Measurements from ENCODE around the gene SLC2A11. TPM values are rescaled to one million over a fixed set of nuclear protein-coding genes. Genes with fewer than 3 reads are reported as not detected.

Gene SLC2A11
- total and polyA plus RNA-seq, 7 donors, result 3.7 to 12.7 (median 4.9) TPM

- H3K36me3 ChIP-seq (ENCODE audit: insufficient read depth in 1 of 2, low read depth in 1 of 2), result no peaks in the 10 kb centered on the region
- H3K27me3 ChIP-seq (ENCODE audit: insufficient read depth in 3 of 3, low read length in 2 of 3), result no peaks in the 10 kb centered on the region
- no peak overlapping the region for H3K4me3 ChIP-seq
- TF ChIP-seq CTCF (IDR thresholded peaks at IDR 0.05), result no peak
- peak overlapping the region; percentile 77 for H3K27ac ChIP-seq
- peak in 1 of 2 donors; percentile 51 for DNase-seq
- H3K9me3 ChIP-seq, result no peaks in the 10 kb centered on the region
- no peak for ATAC-seq
- peaks cover 40% of the 10 kb centered on the region for H3K4me1 ChIP-seq
- intact Hi-C loops (cut with DNase I), result loop anchor here (5.0 kb wide), 5 partner anchors 60 to 305 kb away; partner anchors contain the start of genes CHCHD10 (in 1 of the 2) and SMARCB1 (in 1 of the 2)
- WGBS, 3 donors, result 81 to 88% (median 83%) methylated on average over 18 of the region's 18 CpGs
Observed at GRCh38 chr22:23847310-23847920, 10.3 kb upstream of the SLC2A11 start.

- TF ChIP-seq CTCF (IDR thresholded peaks at IDR 0.05), result no peak
- Histone ChIP-seq H3K4me1 (peaks cover 40% of the 10 kb centered on the region), H3K9me3 (no peaks in the 10 kb centered on the region), H3K27me3 (ENCODE audit: insufficient read depth in 3 of 3, low read length in 2 of 3) (no peaks in the 10 kb centered on the region), H3K27ac (no peak overlapping the region), H3K4me3 (no peak overlapping the region), H3K36me3 (ENCODE audit: insufficient read depth in 1 of 2, low read depth in 1 of 2) (no peaks in the 10 kb centered on the region)
- 86 to 88% (median 87%) methylated on average over 24 of the region's 24 CpGs for WGBS, 3 donors
- ATAC-seq (no peak), DNase-seq (peak in 1 of 2 donors; percentile 43)
- intact Hi-C loops (cut with DNase I), result loop anchor here (1.0 to 5.0 kb wide), 6 partner anchors 61 to 306 kb away; partner anchors contain the start of genes CHCHD10 (in 1 of the 2) and SMARCB1 (in 1 of the 2)
Observed at GRCh38 chr22:23847991-23848864, 9.4 kb upstream of the SLC2A11 start.

- 20 to 30% (median 23%) methylated on average over 42 to 62 of the region's 62 CpGs for WGBS, 3 donors
- intact Hi-C loops (cut with DNase I), result loop anchor here (5.0 kb wide), 5 partner anchors 62 to 307 kb away; partner anchors contain the start of genes CHCHD10 (in 1 of the 2) and SMARCB1 (in 1 of the 2)
- H3K4me1 ChIP-seq, result peaks cover 35% of the 10 kb centered on the region
- peak; percentile 97 for TF ChIP-seq CTCF (IDR thresholded peaks at IDR 0.05)
- no peaks in the 10 kb centered on the region for H3K36me3 ChIP-seq (ENCODE audit: insufficient read depth in 1 of 2, low read depth in 1 of 2)
- peak; percentile 63 to 84 (median 68) for ATAC-seq
- no peaks in the 10 kb centered on the region for H3K27me3 ChIP-seq (ENCODE audit: insufficient read depth in 3 of 3, low read length in 2 of 3)
- peak overlapping the region; percentile 46 for H3K4me3 ChIP-seq
- no peaks in the 10 kb centered on the region for H3K9me3 ChIP-seq
- H3K27ac ChIP-seq, result no peak overlapping the region
- DNase-seq, result peak; percentile 87 to 92
Observed at GRCh38 chr22:23849009-23850006, 8.4 kb upstream of the SLC2A11 start.

- ATAC-seq, result no peak
- DNase-seq, result peak in 1 of 2 donors; percentile 52
- H3K4me1 ChIP-seq, result peaks cover 27% of the 10 kb centered on the region
- intact Hi-C loops (cut with DNase I), result no loop called here
- H3K27ac ChIP-seq, result no peak overlapping the region
- 80 to 87% (median 83%) methylated on average over 16 of the region's 16 CpGs for WGBS, 3 donors
- no peak for TF ChIP-seq CTCF (IDR thresholded peaks at IDR 0.05)
- no peaks in the 10 kb centered on the region for H3K27me3 ChIP-seq (ENCODE audit: insufficient read depth in 3 of 3, low read length in 2 of 3)
- no peaks in the 10 kb centered on the region for H3K36me3 ChIP-seq (ENCODE audit: insufficient read depth in 1 of 2, low read depth in 1 of 2)
- no peaks in the 10 kb centered on the region for H3K9me3 ChIP-seq
- H3K4me3 ChIP-seq, result no peak overlapping the region
Observed at GRCh38 chr22:23850136-23850611, 7.5 kb upstream of the SLC2A11 start.
